Calu3 (cell line): ENCODE measurements around the gene FYCO1. TPM values are rescaled to one million over a fixed set of nuclear protein-coding genes. Genes with fewer than 3 reads are reported as not detected.
A peak's percentile ranks its signal among the peaks of the same experiment; 100 is the strongest.
"Not testable (repeated sequence)": the region's sequence is repeated elsewhere in the genome, so short reads cannot be mapped to it uniquely, and the experiment has no call there.

ENCODE experiments used
- Bru-seq: library from RNA; stranded (reverse); fragments of 400-500 nt; gene quantifications from one replicate; lab custom pipeline; 2021; lab: Mats Ljungman, UMichigan
- BruChase-seq, 2 experiments: library from RNA; stranded (reverse); fragments of 400-500 nt; gene quantifications; one replicate each; lab custom pipeline; 2021; lab: Mats Ljungman, UMichigan
- BruUV-seq: library from RNA; stranded (reverse); fragments of 400-500 nt; replicated peaks from 2 replicates; lab custom pipeline; 2021; lab: Mats Ljungman, UMichigan
- CTCF ChIA-PET: fragments of 300-600 bp; sonication (Branson Sonifier 250); formaldehyde crosslinking; loops from one replicate; lab custom pipeline; 2022; ENCODE audit warnings: antibody characterized with exemption; lab: Charles Lee
- DNase-seq: peaks from one replicate; pipeline ENCODE4 v3.0.0; 2022
- H3K27ac Mint-ChIP-seq: one replicate; pipeline ENCODE4 v1.8.0; 2022; ENCODE audit warnings: mixed read lengths; ENCODE audit not compliant: unreplicated experiment
- H3K27me3 Mint-ChIP-seq: one replicate; pipeline ENCODE4 v1.8.0; 2022; ENCODE audit warnings: mixed read lengths; ENCODE audit not compliant: unreplicated experiment
- H3K36me3 Mint-ChIP-seq: one replicate; pipeline ENCODE4 v1.8.0; 2022; ENCODE audit warnings: mild to moderate bottlenecking, moderate library complexity, mixed read lengths; ENCODE audit not compliant: insufficient read depth, unreplicated experiment
- H3K4me1 Mint-ChIP-seq: one replicate; pipeline ENCODE4 v1.8.0; 2022; ENCODE audit warnings: mild to moderate bottlenecking, low read depth, mixed read lengths; ENCODE audit not compliant: unreplicated experiment
- H3K4me3 Mint-ChIP-seq: one replicate; pipeline ENCODE4 v1.8.0; 2022; ENCODE audit warnings: mild to moderate bottlenecking, low read depth, moderate library complexity, mixed read lengths; ENCODE audit not compliant: unreplicated experiment
- H3K9me3 Mint-ChIP-seq: one replicate; pipeline ENCODE4 v1.8.0; 2022; ENCODE audit warnings: low read depth, mixed read lengths; ENCODE audit not compliant: unreplicated experiment
- CTCF ChIP-seq: fragments of 200-600 bp; IDR thresholded peaks from one replicate; pipeline ENCODE4 v1.8.0; 2022; ENCODE audit warnings: antibody characterized with exemption; ENCODE audit not compliant: unreplicated experiment
- intact Hi-C: fragments of 100-400 bp; cut with micrococcal nuclease; formaldehyde crosslinking; loops from one replicate; pipeline ENCODE4 v1.10.0; 2022; ENCODE audit not compliant: unreplicated experiment
- long read RNA-seq: library from polyadenylated mRNA; stranded (forward); transcript quantifications from one replicate; pipeline ENCODE4 v2.0.0, GENCODE V29; 2022
- total RNA-seq: library from RNA; stranded (reverse); gene quantifications from 2 replicates; pipeline ENCODE4 v1.2.3, GENCODE V29; 2022

The FYCO1 gene
- total RNA-seq (24.5 and 26.7 TPM in 2 replicates), Bru-seq, nascent RNA (percentile 70 among the genes with signal in this experiment), BruChase-seq, experiment 1, labeled RNA remaining after a 6-hour chase (percentile 71 among the genes with signal in this experiment), BruChase-seq, experiment 2, labeled RNA remaining after a 2-hour chase (percentile 61 among the genes with signal in this experiment)
- long read RNA-seq, partial matches to known transcripts, result 0 of 8 reads
- long read RNA-seq, other reads (novel, unspliced or antisense), result 8 of 8 reads

GRCh38 chr3:45995236-45996192 lies at the start of gene FYCO1:
TSS of gene FYCO1 (minus strand) at chr3:45995824. CDS start at chr3:45984910, 10,914 bp downstream.
- no peak within 1 kb of the TSS for H3K27ac Mint-ChIP-seq
- H3K9me3 Mint-ChIP-seq, result no peaks in the 10 kb centered on the region
- TF ChIP-seq CTCF, result no peak
- H3K4me1 Mint-ChIP-seq, result no peaks in the 10 kb centered on the region
- intact Hi-C loops, result no loop called here
- peak; percentile 93 for DNase-seq
- peaks cover 37% of the 10 kb centered on the region for H3K27me3 Mint-ChIP-seq
- peak within 1 kb of the TSS; percentile 80 for H3K4me3 Mint-ChIP-seq
- BruUV-seq, result TSS peak; percentile 74
- peaks cover 22% of the 10 kb centered on the region for H3K36me3 Mint-ChIP-seq
- CTCF ChIA-PET, result interaction anchor here (1.0 to 1.5 kb wide), 4 partner anchors 9 to 220 kb away, joined by 3 read pairs; no protein-coding TSS in a partner anchor

- Mint-ChIP-seq H3K27ac (no peak overlapping the region), H3K4me3 (no peak overlapping the region), H3K36me3 (no peaks in the 10 kb centered on the region), H3K27me3 (peaks cover 25% of the 10 kb centered on the region), H3K9me3 (no peaks in the 10 kb centered on the region), H3K4me1 (no peaks in the 10 kb centered on the region)
- CTCF ChIA-PET, result no interaction called here
- no peak for TF ChIP-seq CTCF
- intact Hi-C loops, result no loop called here
- no TSS peak for BruUV-seq
- no peak for DNase-seq
Observed at GRCh38 chr3:46038916-46039315, 43.3 kb upstream of the FYCO1 start.

GRCh38 chr3:46038071-46038470 lies 42.4 kb upstream of the FYCO1 start:
- H3K27ac Mint-ChIP-seq, BruUV-seq, DNase-seq, CTCF ChIA-PET, H3K4me1 Mint-ChIP-seq, H3K4me3 Mint-ChIP-seq, intact Hi-C loops, H3K36me3 Mint-ChIP-seq, H3K9me3 Mint-ChIP-seq: not testable (repeated sequence)
- peaks cover 25% of the 10 kb centered on the region for H3K27me3 Mint-ChIP-seq

- Mint-ChIP-seq H3K4me3 (no peak overlapping the region), H3K9me3 (no peaks in the 10 kb centered on the region), H3K27ac (no peak overlapping the region), H3K27me3 (peaks cover 19% of the 10 kb centered on the region), H3K36me3 (no peaks in the 10 kb centered on the region), H3K4me1 (no peaks in the 10 kb centered on the region)
- CTCF ChIA-PET, result no interaction called here
- DNase-seq, result no peak
- BruUV-seq, result no TSS peak
- no peak for TF ChIP-seq CTCF
- intact Hi-C loops, result no loop called here
Observed at GRCh38 chr3:46036191-46036590, 40.6 kb upstream of the FYCO1 start.
